Urinary bladder (tissue), 4 donors: Measurements from ENCODE around the gene TTC31. TPM values are rescaled to one million over a fixed set of nuclear protein-coding genes. Genes with fewer than 3 reads are reported as not detected.

Experiments used
- DNase-seq: peaks from one replicate; pipeline ENCODE4 v3.0.0-alpha.2; 2015; ENCODE audit errors: extremely low spot score
- H3K27ac ChIP-seq: one replicate; pipeline ENCODE4 v1.5.1; 2013; ENCODE audit warnings: low read depth, mild to moderate bottlenecking, moderate library complexity
- H3K36me3 ChIP-seq: one replicate; pipeline ENCODE4 v1.6.1; 2013; ENCODE audit warnings: mild to moderate bottlenecking, moderate library complexity; ENCODE audit not compliant: insufficient read depth
- H3K4me1 ChIP-seq: one replicate; pipeline ENCODE4 v1.6.1; 2013; ENCODE audit warnings: mild to moderate bottlenecking, moderate library complexity; ENCODE audit not compliant: insufficient read depth
- H3K4me3 ChIP-seq: one replicate; pipeline ENCODE4 v1.5.1; 2013; ENCODE audit warnings: low read depth, low read length
- WGBS: extraction: QIAGEN DNeasy Blood & Tissue Kit; methylation state at CpG from one replicate; pipeline ENCODE4 v1.1.7; 2013; 5-methylcytosine and 5-hydroxymethylcytosine counted together
- polyA plus RNA-seq: library from polyadenylated mRNA; stranded (reverse); fragments of 200-250 nt; gene quantifications from one replicate; pipeline ENCODE4 v1.2.3, GENCODE V29; 2013
- total RNA-seq: library from RNA; depleted of rRNA; stranded (reverse); fragments of >200 nt; gene quantifications from one replicate; pipeline ENCODE4 v1.2.3, GENCODE V29; 2014
- donor health status: healthy with polysubstance abuse.
- donor health status: healthy.

The TTC31 gene
- total and polyA plus RNA-seq, 2 donors, result 10.8 to 20.9 TPM

GRCh38 chr2:74511104-74511989 lies 28.5 kb downstream of the TTC31 start:
- H3K4me3 ChIP-seq, result no peak overlapping the region
- H3K4me1 ChIP-seq, result peaks cover 3% of the 10 kb centered on the region
- WGBS, result 30% methylated on average over 11 of the region's 11 CpGs
- no peak overlapping the region for H3K27ac ChIP-seq
- H3K36me3 ChIP-seq, result no peaks in the 10 kb centered on the region
- DNase-seq, result no peak

DNA sequence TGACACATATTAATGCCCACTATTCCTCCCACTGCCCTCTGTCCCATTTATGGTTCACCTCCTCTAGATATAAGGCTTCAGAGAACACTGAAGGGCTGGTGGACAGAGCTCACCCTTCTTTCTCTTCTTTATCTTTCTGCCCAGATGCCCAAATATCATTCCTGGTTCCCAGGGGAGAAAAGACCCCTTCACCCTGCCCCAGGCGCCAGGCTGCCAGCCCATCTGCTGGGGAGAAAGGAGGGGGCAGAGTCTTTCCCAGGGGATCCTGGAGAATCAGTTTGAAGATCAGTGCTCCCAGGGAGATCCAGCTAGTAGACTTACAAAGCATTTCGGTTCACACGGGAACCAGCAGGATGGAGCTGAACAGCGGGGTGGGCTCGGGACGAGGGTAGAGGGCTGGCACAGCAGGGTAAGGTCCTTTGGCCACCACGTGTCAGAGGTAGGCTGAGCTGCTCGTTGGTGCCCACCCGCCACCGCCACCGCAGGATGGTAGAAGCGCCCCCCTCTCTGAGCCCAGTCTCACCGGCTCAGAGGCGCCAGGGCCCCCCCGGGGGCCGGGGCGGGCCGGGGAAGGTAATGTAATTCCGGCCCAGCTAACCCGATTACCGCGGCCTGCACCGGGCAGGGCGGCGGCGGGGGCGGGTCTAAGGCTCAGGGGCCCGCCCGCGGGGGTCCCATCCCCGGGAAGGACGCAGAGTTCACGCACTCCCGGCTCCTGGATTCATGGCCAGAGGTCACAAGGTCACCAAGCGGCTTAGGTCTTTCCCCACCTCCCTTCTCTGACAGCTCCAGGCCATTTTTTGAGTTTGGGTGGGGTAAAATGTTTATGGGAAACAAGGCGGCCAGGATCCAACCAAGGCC lies 30.1 kb downstream of the TTC31 start:
- 4% methylated on average over 36 of the region's 36 CpGs for WGBS

GRCh38 chr2:74513605-74514367 lies 30.9 kb downstream of the TTC31 start:
- Histone ChIP-seq H3K4me3 (no peak overlapping the region), H3K36me3 (no peaks in the 10 kb centered on the region), H3K4me1 (peaks cover 3% of the 10 kb centered on the region), H3K27ac (no peak overlapping the region)
- DNase-seq, result no peak
- 4% methylated on average over 52 of the region's 52 CpGs for WGBS

More for the DNA sequence above, 30.1 kb downstream of the TTC31 start:
- Histone ChIP-seq H3K4me3 (no peak overlapping the region), H3K4me1 (peaks cover 3% of the 10 kb centered on the region), H3K36me3 (no peaks in the 10 kb centered on the region), H3K27ac (no peak overlapping the region)
- DNase-seq, result no peak

DNA sequence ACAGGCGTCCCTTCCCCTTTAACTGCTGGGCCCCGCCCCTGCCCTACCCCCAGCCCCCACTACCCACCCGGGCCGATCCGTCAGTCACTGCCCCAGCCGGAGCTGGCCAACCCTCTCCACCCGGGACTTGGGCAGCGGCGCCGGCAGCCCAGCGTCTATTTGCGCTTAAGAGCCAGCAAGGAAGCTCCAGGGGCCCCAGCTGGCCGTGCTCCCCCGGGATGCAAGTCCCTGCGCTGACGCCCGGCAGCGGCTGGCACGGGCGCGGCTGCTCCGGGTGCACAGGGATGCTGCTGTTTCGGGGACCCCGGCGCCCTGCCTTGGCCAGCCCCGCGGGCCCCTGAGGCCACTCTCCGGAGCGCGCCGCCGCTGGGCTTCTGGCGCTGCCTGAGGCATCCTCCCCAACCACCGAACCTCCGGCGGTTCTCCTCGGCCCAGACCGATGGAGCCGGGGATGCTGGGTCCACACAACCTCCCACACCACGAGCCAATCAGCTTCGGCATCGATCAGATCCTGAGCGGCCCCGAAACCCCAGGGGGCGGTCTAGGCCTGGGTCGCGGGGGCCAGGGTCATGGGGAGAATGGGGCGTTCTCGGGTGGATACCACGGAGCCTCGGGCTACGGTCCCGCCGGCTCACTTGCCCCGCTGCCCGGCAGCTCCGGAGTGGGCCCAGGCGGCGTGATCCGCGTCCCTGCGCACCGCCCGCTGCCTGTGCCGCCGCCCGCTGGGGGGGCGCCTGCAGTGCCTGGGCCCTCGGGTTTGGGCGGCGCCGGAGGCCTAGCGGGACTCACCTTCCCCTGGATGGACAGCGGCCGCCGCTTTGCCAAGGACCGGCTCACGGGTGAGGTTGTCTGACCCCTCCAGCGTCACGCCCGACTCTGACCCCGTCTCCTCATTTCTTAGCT lies 31.7 kb downstream of the TTC31 start, which contains the start of gene TLX2:
Gene TLX2 (plus strand): TSS at position 83 of the 903 bp plus-strand sequence. CDS start 357 bp downstream, at position 440.
- 3% methylated on average over 82 of the region's 82 CpGs for WGBS
- no peak for DNase-seq
- H3K4me3 ChIP-seq, result no peak within 1 kb of the TSS

DNA sequence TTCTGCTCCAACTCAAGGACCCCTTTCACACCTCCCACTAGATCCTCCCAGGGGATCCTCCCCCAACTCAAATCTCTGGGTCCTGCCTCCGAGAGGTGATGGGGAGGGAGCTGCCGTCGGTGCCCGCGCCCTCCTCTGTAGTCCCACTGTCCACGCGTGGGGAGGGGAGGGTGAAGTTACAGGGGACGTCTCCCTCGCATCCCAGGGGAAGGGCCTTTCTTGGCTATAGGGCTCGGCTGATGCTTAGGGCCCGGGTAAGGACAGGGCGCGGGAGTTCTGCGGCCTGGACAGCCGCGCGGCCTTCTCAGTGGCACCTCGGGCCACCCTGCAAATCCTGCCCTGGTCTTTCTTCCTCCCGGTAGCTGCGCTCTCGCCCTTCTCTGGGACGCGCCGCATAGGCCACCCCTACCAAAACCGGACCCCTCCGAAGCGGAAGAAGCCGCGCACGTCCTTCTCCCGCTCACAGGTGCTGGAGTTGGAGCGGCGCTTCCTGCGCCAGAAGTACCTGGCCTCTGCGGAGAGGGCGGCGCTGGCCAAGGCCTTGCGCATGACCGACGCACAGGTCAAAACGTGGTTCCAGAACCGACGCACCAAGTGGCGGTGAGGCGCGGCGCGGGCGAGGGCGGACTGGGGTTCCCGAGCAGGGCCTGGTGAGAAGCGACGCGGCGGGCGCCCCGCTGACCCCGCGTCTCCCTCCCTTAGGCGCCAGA lies 32.5 kb downstream of the TTC31 start:
- Histone ChIP-seq H3K4me1 (peaks cover 3% of the 10 kb centered on the region), H3K4me3 (peak overlapping the region; percentile 22), H3K36me3 (no peaks in the 10 kb centered on the region), H3K27ac (no peak overlapping the region)
- 4% methylated on average over 60 of the region's 60 CpGs for WGBS
- no peak for DNase-seq

More for the DNA sequence above, 31.7 kb downstream of the TTC31 start, which contains the start of gene TLX2:
- H3K4me1 ChIP-seq, result peaks cover 3% of the 10 kb centered on the region
- no peaks in the 10 kb centered on the region for H3K36me3 ChIP-seq
- no peak within 1 kb of the TSS for H3K27ac ChIP-seq

GRCh38 chr2:74515981-74516633 lies 33.2 kb downstream of the TTC31 start:
- H3K36me3 ChIP-seq, result no peaks in the 10 kb centered on the region
- H3K27ac ChIP-seq, result no peak overlapping the region
- no peak for DNase-seq
- peaks cover 3% of the 10 kb centered on the region for H3K4me1 ChIP-seq
- H3K4me3 ChIP-seq, result peak overlapping the region; percentile 22
- WGBS, result 2% methylated on average over 72 of the region's 72 CpGs

DNA sequence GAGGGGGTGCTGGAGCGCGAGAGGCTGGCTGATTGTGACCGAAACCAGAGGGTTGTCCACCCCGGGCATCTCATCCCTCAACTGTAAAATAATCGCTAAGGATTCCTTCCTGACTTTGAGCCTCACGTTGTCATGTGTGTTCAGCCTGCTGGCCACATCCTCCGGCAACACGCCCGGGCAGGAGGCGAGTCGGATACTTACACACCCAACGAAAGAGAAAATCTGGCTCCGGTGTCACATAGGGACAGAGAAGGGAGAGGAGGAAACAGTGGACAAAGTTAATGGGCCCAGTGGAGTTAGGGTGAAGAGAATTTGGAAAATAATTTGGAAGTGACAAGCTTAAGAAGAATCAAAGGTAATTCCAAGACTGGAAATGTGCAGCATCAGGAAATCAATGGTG lies 33.8 kb downstream of the TTC31 start:
- WGBS, result 57% methylated on average over 13 of the region's 13 CpGs
- Histone ChIP-seq H3K27ac (no peak overlapping the region), H3K4me1 (peaks cover 3% of the 10 kb centered on the region), H3K4me3 (peak overlapping the region; percentile 22), H3K36me3 (no peaks in the 10 kb centered on the region)
- DNase-seq, result no peak

DNA sequence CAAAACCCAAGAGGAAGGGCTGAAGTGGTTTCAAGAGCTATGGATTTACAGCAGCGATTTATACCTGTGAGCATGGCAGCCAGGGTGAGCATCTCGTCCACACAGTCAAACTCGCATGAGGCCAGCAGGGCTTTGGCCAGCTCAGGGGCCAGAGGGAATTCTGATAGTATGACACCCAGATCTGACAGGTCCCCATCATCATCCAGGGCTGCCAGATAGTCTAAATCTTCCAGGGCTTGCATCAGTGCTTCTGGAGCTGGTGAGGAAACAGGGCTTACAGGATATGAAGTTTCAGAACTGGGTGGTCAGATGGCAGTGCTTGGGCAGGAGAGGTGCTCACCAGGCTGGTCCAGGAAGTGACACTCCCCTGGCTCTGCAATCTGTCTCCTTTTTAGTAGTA lies 39.6 kb downstream of the TTC31 start:
- no peak for DNase-seq
- no peaks in the 10 kb centered on the region for H3K36me3 ChIP-seq
- no peaks in the 10 kb centered on the region for H3K4me1 ChIP-seq
- no peak overlapping the region for H3K4me3 ChIP-seq
- H3K27ac ChIP-seq, result no peak overlapping the region
- WGBS, result 69% methylated on average over 3 of the region's 3 CpGs

DNA sequence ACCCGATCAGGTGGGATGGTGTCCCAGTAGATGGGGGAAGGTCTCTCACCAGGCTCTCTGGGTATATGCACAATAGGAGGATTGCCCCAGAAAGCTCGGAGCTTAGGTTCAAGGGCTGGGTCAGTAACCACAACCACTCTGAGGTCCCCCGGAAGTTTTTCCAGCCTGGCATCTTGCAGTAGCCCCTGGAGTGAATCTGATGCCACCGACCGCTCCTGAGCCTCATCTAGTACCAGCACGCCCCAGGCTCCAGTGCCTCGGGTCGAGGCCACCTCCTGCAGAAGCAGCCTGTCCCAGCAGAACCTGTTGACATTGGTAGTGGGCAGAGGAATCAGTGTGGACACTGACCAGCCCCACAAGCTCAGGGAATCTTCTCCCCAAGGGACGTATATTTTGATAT lies 41.1 kb downstream of the TTC31 start:
- H3K4me1 ChIP-seq, result no peaks in the 10 kb centered on the region
- DNase-seq, result no peak
- no peaks in the 10 kb centered on the region for H3K36me3 ChIP-seq
- no peak overlapping the region for H3K4me3 ChIP-seq
- H3K27ac ChIP-seq, result no peak overlapping the region
- WGBS, result 81% methylated on average over 9 of the region's 9 CpGs

DNA sequence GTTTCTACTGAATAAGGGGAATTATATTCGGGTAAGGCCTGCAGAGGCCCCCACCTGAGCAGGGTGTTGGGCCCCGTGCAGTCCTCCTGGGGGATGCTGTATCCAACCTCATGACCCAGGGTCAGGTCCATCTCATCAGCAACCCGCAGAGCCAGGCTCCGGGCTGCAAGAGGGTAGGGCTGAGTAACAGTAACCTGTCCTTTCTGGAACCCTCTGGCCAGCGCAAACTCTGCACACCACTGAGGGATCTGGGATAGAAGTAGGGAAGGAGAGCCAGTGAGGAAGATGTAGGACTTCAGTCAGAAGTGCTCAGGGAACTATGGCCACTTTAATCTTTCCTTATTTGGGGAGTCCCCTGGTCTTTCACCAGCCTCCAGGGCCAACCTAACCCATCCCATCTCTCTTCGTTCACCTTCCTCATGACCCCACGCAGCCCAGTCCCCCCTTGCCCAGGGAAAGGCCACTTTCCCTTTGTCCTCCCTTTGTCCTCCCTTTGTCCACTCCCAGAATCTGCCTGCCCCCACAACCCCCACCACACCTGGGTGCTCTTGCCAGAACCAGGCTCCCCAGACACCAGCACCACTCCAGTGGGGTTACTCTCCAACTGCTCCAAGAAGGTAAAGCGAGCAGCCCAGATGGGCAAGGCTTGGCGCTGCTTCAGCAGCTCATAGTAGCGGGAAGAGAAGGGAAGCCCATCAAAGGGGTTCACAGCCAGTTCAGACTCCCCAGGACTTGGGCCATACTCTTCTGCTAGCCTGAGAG lies 42.3 kb downstream of the TTC31 start:
- Histone ChIP-seq H3K4me3 (no peak overlapping the region), H3K36me3 (no peaks in the 10 kb centered on the region), H3K27ac (no peak overlapping the region), H3K4me1 (no peaks in the 10 kb centered on the region)
- 93% methylated on average over 10 of the region's 10 CpGs for WGBS
- no peak for DNase-seq
